Measurements from ENCODE around the gene ERCC6.

The ERCC6 gene

DNA sequence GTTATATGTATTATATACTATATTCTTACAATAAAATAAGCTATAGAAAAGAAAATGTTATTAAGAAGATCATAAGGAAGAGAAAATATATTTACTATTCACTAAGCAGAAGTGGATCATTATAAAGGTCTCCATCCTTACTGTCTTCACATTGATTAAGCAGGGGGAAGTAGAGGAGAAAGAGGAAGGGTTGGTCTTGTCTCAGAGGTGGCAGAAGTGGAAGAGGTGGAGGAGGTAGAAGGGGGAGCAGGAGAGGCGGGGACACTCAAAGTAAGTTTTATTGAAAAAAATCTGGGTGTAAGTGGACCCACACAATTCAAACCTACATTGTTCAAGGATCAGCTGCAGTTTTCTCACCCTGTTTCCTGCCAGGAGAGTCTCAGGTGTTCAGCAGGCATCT, 28.9 kb upstream of the ERCC6 start:
- no peak overlapping the region for H3K4me3 ChIP-seq (ENCODE audit: low read depth, low read length)
- no peak overlapping the region for H3K9ac ChIP-seq (ENCODE audit: low read depth, low read length)
- H3K27me3 ChIP-seq (ENCODE audit: control insufficient read depth, insufficient read depth, low read length): no peaks in the 10 kb centered on the region
- H3K36me3 ChIP-seq (ENCODE audit: control insufficient read depth, insufficient read depth, low read length): no peaks in the 10 kb centered on the region
- no peaks in the 10 kb centered on the region for H3K4me1 ChIP-seq (ENCODE audit: control insufficient read depth, insufficient read depth, low read length)
- no peaks in the 10 kb centered on the region for H3K9me3 ChIP-seq (ENCODE audit: control insufficient read depth, insufficient read depth, low read length)

DNA sequence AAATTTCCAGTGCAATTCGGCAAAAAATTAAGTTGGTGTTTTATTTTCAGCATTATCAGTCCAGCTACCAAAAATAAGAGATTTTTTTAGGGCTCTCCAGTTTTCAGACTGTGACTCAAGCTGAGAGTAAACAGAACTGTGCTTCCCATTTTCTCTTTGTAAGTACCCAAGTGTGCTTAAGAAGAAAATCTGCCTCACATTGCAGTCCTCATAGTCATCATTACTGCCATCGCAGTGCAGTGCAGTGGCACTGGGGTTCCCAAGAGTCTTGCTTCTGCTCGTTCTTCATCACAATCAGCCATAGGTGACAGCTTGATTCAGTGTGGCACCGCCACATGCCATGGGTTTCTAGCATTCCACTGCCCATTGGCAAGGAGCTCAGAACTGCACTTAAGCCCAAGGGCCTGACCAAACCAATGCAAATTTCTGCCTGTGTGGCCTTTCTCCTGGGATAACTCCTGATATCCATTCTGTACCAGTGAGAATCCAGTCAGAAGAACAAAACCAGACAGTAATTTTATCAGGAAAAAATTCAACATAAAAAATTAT, 25.6 kb upstream of the ERCC6 start:
- Histone ChIP-seq H3K9ac (ENCODE audit: low read depth, low read length) (no peak overlapping the region), H3K4me1 (ENCODE audit: control insufficient read depth, insufficient read depth, low read length) (no peaks in the 10 kb centered on the region), H3K27me3 (ENCODE audit: control insufficient read depth, insufficient read depth, low read length) (no peaks in the 10 kb centered on the region), H3K36me3 (ENCODE audit: control insufficient read depth, insufficient read depth, low read length) (no peaks in the 10 kb centered on the region), H3K4me3 (ENCODE audit: low read depth, low read length) (no peak overlapping the region), H3K9me3 (ENCODE audit: control insufficient read depth, insufficient read depth, low read length) (no peaks in the 10 kb centered on the region)

DNA sequence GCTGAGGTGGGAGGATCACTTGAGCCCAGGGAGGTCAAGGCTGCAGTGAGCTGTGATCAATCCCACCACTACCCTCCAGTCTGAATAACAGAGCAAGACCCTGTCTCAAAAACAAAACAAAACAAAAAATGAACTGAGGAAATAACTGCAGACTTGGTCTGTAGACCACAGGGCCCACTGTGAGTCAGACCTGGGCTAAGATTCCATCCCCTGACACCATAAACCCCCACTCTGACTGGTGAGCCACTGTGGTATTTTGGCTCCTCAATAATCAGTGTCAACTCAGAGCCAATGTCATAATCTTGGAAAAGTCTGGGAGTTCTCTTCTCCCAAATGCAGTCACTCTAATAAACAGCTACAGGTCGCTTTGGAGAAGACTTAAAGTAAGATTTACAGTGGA, 24.0 kb upstream of the ERCC6 start:
- no peaks in the 10 kb centered on the region for H3K9me3 ChIP-seq (ENCODE audit: control insufficient read depth, insufficient read depth, low read length)
- no peak overlapping the region for H3K9ac ChIP-seq (ENCODE audit: low read depth, low read length)
- no peak overlapping the region for H3K4me3 ChIP-seq (ENCODE audit: low read depth, low read length)
- H3K4me1 ChIP-seq (ENCODE audit: control insufficient read depth, insufficient read depth, low read length): no peaks in the 10 kb centered on the region
- H3K27me3 ChIP-seq (ENCODE audit: control insufficient read depth, insufficient read depth, low read length): no peaks in the 10 kb centered on the region
- no peaks in the 10 kb centered on the region for H3K36me3 ChIP-seq (ENCODE audit: control insufficient read depth, insufficient read depth, low read length)

DNA sequence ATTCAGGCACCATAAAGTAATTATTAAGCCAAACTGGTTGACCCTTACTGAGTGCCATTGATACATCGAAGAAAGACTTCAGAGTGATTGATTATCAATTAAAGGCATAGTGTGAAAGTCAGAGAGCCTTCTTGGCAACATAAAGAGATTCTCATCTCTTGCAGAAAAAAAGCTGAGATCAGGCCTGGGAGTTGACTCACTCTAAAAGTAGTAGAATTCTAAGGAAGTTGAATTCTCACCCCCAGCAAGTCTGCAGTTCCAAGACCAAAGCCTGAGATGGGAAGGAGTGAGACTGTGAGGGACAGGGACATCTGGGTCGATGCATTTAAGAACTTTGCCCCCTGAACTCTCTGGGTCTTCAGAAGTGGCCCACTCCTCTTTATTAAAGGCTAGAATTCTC, 21.6 kb upstream of the ERCC6 start:
- H3K4me1 ChIP-seq (ENCODE audit: control insufficient read depth, insufficient read depth, low read length): no peaks in the 10 kb centered on the region

DNA sequence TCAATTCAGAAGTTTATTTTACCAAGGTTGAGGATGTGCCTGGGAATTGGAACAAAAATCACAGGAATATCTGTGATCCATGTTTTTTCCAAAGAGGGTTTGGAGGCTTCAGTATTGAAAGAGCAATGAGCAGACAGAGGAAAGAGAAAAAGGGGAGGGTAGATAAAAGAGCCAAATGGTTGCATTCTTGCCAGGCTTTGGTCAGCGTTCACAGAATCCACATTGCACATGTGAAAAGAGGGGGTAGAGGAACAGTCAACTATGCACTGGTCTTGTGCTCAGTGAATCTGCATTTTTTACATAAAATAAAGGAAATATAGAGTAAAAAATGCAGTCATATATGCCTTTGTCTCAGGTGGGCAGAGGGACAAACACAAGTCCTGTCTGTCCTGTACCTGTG, 20.6 kb upstream of the ERCC6 start:
- H3K9ac ChIP-seq (ENCODE audit: low read depth, low read length): no peak overlapping the region
- no peak overlapping the region for H3K4me3 ChIP-seq (ENCODE audit: low read depth, low read length)
- no peaks in the 10 kb centered on the region for H3K36me3 ChIP-seq (ENCODE audit: control insufficient read depth, insufficient read depth, low read length)
- no peaks in the 10 kb centered on the region for H3K9me3 ChIP-seq (ENCODE audit: control insufficient read depth, insufficient read depth, low read length)
- peaks cover 3% of the 10 kb centered on the region for H3K27me3 ChIP-seq (ENCODE audit: control insufficient read depth, insufficient read depth, low read length)
- H3K4me1 ChIP-seq (ENCODE audit: control insufficient read depth, insufficient read depth, low read length): no peaks in the 10 kb centered on the region

More for the DNA sequence above, 21.6 kb upstream of the ERCC6 start:
- H3K36me3 ChIP-seq (ENCODE audit: control insufficient read depth, insufficient read depth, low read length): no peaks in the 10 kb centered on the region
- no peak overlapping the region for H3K4me3 ChIP-seq (ENCODE audit: low read depth, low read length)
- peaks cover 3% of the 10 kb centered on the region for H3K27me3 ChIP-seq (ENCODE audit: control insufficient read depth, insufficient read depth, low read length)
- H3K9ac ChIP-seq (ENCODE audit: low read depth, low read length): no peak overlapping the region
- no peaks in the 10 kb centered on the region for H3K9me3 ChIP-seq (ENCODE audit: control insufficient read depth, insufficient read depth, low read length)

DNA sequence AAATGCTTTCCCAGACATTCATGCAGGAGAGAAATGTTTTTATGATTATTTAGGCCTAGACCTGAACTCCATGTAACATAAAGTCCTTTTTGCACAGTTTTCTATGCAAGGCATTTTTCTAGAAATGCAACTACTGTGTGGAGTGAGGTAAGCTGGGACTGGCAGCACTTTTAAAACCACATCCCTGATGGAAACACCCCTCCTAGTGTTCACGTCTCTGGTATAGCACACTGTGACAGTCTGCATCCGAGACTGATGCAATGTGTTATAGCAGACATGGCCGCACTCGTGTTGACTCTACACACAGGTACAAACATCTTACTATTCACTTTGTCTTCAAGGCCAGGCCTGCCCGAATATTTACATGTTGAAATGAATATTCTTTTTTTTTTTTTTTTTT, 19.3 kb upstream of the ERCC6 start:
- Histone ChIP-seq H3K4me1 (ENCODE audit: control insufficient read depth, insufficient read depth, low read length) (no peaks in the 10 kb centered on the region), H3K9me3 (ENCODE audit: control insufficient read depth, insufficient read depth, low read length) (no peaks in the 10 kb centered on the region), H3K27me3 (ENCODE audit: control insufficient read depth, insufficient read depth, low read length) (peaks cover 3% of the 10 kb centered on the region), H3K9ac (ENCODE audit: low read depth, low read length) (no peak overlapping the region), H3K4me3 (ENCODE audit: low read depth, low read length) (no peak overlapping the region), H3K36me3 (ENCODE audit: control insufficient read depth, insufficient read depth, low read length) (no peaks in the 10 kb centered on the region)

DNA sequence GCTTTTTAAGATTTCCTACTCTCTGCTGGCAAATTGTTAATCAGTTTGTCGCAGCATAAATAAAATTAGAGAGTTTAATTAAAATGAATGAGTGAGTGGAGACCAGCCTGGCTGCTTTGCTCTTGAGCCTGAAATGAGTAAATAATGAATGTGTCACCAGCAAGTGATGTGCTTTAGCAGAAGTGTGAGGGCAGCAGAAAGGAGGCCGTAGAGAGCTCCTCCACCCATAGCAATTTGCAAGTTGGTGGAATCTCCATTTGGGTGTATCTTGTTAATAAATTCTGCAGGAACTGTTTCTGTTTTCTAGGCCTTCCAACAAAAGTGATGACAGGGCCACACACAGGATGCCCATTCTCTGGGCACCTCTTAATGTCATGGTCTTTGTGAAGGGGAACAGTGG, 18.8 kb upstream of the ERCC6 start:
- Histone ChIP-seq H3K36me3 (ENCODE audit: control insufficient read depth, insufficient read depth, low read length) (no peaks in the 10 kb centered on the region), H3K27me3 (ENCODE audit: control insufficient read depth, insufficient read depth, low read length) (peaks cover 3% of the 10 kb centered on the region), H3K4me3 (ENCODE audit: low read depth, low read length) (no peak overlapping the region), H3K4me1 (ENCODE audit: control insufficient read depth, insufficient read depth, low read length) (no peaks in the 10 kb centered on the region), H3K9ac (ENCODE audit: low read depth, low read length) (no peak overlapping the region), H3K9me3 (ENCODE audit: control insufficient read depth, insufficient read depth, low read length) (no peaks in the 10 kb centered on the region)

DNA sequence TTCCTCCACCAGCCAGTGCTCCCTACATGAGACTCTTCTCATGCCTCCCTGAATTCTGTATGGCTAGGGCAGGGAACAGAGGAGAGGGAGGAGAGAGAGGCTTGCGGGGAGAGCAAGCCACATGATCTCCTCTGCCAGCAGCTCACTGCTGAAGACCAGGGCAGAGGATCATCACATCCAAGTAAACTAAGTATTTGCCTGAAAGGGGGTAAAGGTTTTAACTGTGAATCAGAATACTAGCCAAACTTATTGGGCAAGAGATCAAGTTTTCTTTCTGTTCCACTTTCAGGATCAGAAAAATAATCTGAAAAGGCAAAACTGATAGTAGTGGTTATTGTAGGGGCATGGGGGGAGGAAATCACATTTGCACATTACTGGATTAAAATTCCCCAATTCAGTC, 17.8 kb upstream of the ERCC6 start:
- no peaks in the 10 kb centered on the region for H3K36me3 ChIP-seq (ENCODE audit: control insufficient read depth, insufficient read depth, low read length)
- H3K4me1 ChIP-seq (ENCODE audit: control insufficient read depth, insufficient read depth, low read length): no peaks in the 10 kb centered on the region
- peaks cover 3% of the 10 kb centered on the region for H3K27me3 ChIP-seq (ENCODE audit: control insufficient read depth, insufficient read depth, low read length)
- no peaks in the 10 kb centered on the region for H3K9me3 ChIP-seq (ENCODE audit: control insufficient read depth, insufficient read depth, low read length)
- H3K4me3 ChIP-seq (ENCODE audit: low read depth, low read length): no peak overlapping the region
- H3K9ac ChIP-seq (ENCODE audit: low read depth, low read length): no peak overlapping the region

DNA sequence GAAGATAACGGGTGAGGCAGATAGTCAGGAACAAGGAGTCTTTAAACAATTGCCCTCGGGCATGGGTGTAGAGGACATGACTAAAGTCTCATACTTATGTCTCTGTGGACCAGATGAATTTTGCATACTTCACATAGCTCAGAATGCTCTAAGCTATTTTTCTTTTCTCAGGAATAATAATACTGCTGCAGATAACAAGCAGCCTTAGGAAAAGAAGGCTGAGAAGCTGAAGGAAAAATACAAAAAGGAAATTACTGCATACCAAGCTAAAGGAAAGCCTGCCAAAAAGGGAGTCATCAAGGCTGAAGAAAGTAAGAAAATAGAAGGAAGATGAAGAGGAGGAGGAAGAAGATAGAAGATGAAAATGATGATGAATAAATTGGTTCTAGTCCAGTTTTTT, 13.4 kb upstream of the ERCC6 start:
- H3K9ac ChIP-seq (ENCODE audit: low read depth, low read length): no peak overlapping the region
- no peaks in the 10 kb centered on the region for H3K9me3 ChIP-seq (ENCODE audit: control insufficient read depth, insufficient read depth, low read length)
- H3K27me3 ChIP-seq (ENCODE audit: control insufficient read depth, insufficient read depth, low read length): peaks cover 3% of the 10 kb centered on the region
- H3K4me1 ChIP-seq (ENCODE audit: control insufficient read depth, insufficient read depth, low read length): no peaks in the 10 kb centered on the region
- H3K36me3 ChIP-seq (ENCODE audit: control insufficient read depth, insufficient read depth, low read length): no peaks in the 10 kb centered on the region
- H3K4me3 ChIP-seq (ENCODE audit: low read depth, low read length): no peak overlapping the region

DNA sequence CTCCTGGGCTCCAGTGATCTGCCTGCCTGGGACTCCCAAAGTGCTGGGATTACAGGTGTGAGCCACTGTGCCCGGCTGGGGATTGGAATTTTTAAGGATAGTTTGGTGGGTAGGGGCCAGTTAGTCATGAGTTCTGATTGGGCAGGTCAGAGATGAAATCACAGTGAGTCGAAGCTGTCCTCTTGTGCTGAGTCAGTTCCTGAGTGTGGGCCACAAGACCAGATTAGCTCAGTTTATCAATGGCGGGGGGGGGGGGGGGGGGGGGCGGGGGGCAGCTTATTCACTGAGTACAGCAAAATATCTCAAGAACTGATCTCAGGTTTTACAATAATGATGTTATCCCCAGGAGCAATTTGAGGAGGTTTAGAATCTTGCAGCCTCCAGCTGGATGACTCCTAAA, 11.6 kb upstream of the ERCC6 start:
- Histone ChIP-seq H3K9me3 (ENCODE audit: control insufficient read depth, insufficient read depth, low read length) (no peaks in the 10 kb centered on the region), H3K4me1 (ENCODE audit: control insufficient read depth, insufficient read depth, low read length) (no peaks in the 10 kb centered on the region), H3K9ac (ENCODE audit: low read depth, low read length) (no peak overlapping the region), H3K36me3 (ENCODE audit: control insufficient read depth, insufficient read depth, low read length) (no peaks in the 10 kb centered on the region), H3K4me3 (ENCODE audit: low read depth, low read length) (no peak overlapping the region), H3K27me3 (ENCODE audit: control insufficient read depth, insufficient read depth, low read length) (no peaks in the 10 kb centered on the region)

DNA sequence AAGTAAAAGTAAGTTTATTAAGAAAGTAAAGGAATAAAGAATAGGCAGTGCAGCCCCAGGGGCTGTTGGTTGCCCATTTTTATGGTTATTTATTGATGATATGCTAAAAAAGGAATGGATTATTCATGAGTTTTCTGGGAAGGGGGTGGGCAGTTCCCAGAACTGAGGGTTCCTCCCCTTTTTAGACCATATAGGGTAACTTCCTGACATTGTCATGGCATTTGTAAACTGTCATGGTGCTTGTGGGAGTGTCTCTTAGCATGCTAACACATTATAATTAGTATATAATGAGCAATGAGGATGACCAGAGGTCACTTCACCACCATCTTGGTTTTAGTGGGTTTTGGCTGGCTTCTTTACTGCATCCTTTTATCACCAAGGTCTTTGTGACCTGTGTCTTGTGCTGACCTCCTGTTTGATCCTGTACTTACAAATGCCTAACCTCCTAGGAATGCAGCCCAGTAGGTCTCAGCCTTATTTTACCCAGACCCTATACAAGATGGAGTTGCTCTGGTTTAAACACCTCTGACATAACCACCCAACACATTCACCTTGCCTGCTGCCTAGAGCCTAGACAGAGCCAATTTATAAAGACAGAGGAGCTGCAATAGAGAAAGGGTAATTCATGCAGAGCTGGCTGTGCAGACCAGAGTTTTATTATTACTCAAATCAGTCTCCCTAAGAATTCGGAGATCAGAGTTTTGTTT, 10.9 kb upstream of the ERCC6 start:
- no peak overlapping the region for H3K9ac ChIP-seq (ENCODE audit: low read depth, low read length)
- no peak overlapping the region for H3K4me3 ChIP-seq (ENCODE audit: low read depth, low read length)
- no peaks in the 10 kb centered on the region for H3K4me1 ChIP-seq (ENCODE audit: control insufficient read depth, insufficient read depth, low read length)
- no peaks in the 10 kb centered on the region for H3K36me3 ChIP-seq (ENCODE audit: control insufficient read depth, insufficient read depth, low read length)
- no peaks in the 10 kb centered on the region for H3K27me3 ChIP-seq (ENCODE audit: control insufficient read depth, insufficient read depth, low read length)
- H3K9me3 ChIP-seq (ENCODE audit: control insufficient read depth, insufficient read depth, low read length): no peaks in the 10 kb centered on the region

DNA sequence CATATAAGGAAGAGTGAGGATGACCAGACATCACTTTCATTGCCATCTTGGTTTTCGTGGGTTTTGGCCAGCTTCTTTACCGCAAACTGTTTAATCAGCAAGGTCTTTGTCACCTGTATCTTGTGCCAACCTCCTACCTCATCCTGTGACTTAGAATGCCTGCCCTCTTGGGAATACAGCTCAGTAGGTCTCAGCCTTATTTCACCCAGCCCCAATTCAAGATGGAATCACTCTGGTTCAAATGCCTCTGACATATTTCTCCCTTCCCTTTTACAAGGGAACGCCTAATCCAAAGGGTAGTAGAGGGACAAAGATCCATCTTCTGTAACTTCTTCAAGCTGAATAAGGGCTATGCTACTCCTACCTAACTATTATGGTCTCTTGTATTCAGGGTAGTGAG, 4.7 kb upstream of the ERCC6 start:
- no peak overlapping the region for H3K9ac ChIP-seq (ENCODE audit: low read depth, low read length)
- peaks cover 20% of the 10 kb centered on the region for H3K27me3 ChIP-seq (ENCODE audit: control insufficient read depth, insufficient read depth, low read length)
- H3K4me3 ChIP-seq (ENCODE audit: low read depth, low read length): no peak overlapping the region
- H3K36me3 ChIP-seq (ENCODE audit: control insufficient read depth, insufficient read depth, low read length): no peaks in the 10 kb centered on the region
- H3K4me1 ChIP-seq (ENCODE audit: control insufficient read depth, insufficient read depth, low read length): no peaks in the 10 kb centered on the region
- H3K9me3 ChIP-seq (ENCODE audit: control insufficient read depth, insufficient read depth, low read length): no peaks in the 10 kb centered on the region

All from iPS-15b (cell line).